HG03520 (cell line): ENCODE data around the gene PAX2.

Experiments used
- ATAC-seq: cut with Tn5 transposase; IDR thresholded peaks from one replicate; pipeline ENCODE4 v1.9.1; 2021; ENCODE audit warnings: mild to moderate bottlenecking, moderate library complexity; ENCODE audit not compliant: unreplicated experiment

PAX2 gene

GRCh38 chr10:100873146-100873826 is 127.9 kb downstream of the PAX2 start:
- no peak for ATAC-seq

DNA sequence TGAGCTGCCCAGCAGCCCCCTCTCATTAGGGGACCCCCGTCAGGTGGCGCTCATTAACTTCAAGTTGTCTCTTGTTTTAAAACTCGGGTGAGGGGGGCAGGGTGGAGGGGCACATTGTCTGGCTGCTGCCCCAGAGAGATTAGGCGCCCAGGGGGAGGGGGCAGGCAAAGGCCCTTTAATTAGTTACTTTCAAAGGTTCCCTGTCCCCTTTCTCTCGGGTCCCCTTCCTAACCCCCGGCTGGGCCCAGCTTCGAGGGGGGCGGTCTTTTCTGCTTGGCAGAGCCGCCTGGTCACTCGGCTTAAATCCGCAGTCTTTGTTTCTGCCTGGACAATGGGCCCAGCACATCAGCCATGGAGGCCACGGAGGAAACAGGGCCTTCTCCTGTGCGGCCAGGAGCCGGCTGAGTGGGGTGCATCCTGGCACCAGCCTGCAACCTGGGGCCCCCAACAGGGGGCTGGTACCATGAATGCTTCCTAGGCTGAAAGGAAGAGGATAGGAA is 128.5 kb downstream of the PAX2 start:
- no peak for ATAC-seq

DNA sequence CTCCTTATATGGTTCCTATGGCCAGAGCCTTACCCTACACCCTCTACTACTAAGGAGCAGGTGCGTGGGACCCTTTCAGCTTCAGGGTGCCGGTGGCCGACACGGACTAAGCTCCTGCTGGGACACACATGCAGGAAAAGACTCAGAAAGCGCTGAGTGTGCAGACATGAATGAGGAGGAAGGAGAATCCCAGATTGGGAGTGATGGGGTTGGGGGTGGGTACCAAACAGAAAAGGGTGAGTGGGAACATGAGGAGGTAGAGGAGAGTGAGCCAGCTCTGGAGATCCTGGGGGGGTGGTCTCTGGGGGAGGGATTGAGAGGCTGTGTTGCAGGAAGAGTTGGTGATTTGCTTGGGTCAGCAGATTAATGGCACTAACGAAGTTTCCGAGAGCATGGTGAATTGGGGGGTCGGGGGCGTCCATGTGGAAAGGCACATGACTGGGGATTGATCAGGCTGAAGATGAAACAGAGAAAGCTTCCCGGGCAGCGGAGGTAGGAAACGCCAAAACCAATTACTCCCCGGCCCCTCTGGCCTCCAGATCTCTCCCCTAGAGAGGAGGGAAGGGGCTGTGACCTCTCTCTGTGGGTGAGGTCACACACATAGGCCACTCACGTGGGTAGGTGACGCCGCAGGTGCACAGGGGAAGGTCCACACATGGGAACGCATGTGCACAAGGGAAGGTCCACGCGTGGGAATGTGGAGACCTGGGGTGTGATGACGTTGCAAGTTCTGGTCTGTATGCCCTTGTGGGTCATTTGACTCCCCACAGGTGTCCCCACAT is 129.5 kb downstream of the PAX2 start:
- ATAC-seq, result no peak

- ATAC-seq, result no peak
Observed at GRCh38 chr10:100875484-100876166, 130.2 kb downstream of the PAX2 start.

- ATAC-seq, result no peak
Observed at GRCh38 chr10:100876585-100877460, 131.4 kb downstream of the PAX2 start.

GRCh38 chr10:100877461-100877850 is 132.1 kb downstream of the PAX2 start:
- ATAC-seq, result no peak

GRCh38 chr10:100878291-100878910 is 133.0 kb downstream of the PAX2 start:
- ATAC-seq, result no peak
